Stimulated activated CD8-positive, alpha-beta memory T cell treated with anti-CD3 and anti-CD28 coated beads, Interleukin-15, amount 100 ng/mL, for 4 hours (primary cell): Measurements from ENCODE around the gene FXYD6.
"Not testable (repeated sequence)": the region's sequence is repeated elsewhere in the genome, so short reads cannot be mapped to it uniquely, and the experiment has no call there.

ENCODE experiments used
- DNase-seq, 2 donors: peaks; one replicate each; pipeline ENCODE4 v3.0.0-alpha.2; 2020; ENCODE audit warnings: low read depth in 2 of 2

Gene FXYD6, protein sequence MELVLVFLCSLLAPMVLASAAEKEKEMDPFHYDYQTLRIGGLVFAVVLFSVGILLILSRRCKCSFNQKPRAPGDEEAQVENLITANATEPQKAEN

GRCh38 chr11:117876341-117877119, at the start of gene FXYD6:
TSS of gene FXYD6 (minus strand) at chr11:117876658. CDS start at chr11:117842776, 33,882 bp downstream.
- DNase-seq = no peak

DNA sequence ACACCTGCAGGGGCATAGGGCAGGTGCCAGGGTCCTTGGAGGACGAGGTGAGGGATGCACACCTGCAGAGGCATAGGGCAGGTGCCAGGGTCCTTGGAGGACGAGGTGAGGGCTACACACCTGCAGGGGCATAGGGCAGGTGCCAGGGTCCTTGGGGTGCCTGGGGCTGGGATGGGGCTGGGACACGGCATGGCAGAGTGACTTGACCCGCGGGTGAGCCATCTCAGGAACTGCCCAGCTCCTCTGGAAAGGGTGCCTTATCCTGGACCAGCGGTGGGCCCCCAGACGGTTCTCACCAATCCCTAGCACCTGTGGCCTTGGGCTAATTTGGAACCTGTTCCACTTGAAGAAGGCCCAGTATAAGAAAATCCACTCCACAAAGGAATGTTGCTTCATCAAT, 49.7 kb upstream of the FXYD6 start:
- not testable (repeated sequence) for DNase-seq

DNA sequence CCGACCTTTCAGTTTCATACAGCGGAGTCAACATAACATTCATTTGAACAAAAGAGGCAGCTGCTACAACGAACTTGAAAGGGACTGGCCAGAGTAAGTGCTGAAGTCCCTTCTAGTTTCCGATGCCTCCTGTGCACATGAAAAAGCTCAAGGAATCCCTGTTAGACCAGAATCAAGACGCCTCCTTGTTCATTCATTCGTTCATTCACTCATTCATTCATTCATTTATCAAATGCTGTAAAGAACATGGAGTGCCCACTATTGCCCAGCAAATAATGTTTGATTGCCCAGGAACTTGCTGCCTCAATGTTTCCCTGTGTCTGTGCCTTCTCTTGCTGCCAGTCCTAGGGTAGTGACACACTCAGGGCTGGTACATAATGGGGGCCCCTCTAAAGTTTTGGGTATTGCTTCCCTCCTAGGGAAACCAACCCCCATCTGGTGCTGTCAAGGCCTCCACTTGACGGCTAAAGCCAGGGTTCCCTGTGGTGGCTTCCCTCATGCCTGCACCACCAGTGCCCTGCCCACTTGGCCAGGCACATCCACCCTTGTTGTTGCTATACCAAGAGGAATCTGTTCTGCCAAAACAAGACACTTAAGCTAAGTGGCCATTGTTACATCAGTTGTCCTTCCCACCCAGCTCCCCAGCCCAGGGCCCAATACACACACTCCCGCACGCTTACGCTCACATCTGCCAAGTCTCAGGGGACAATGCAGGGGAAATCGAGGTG, 48.9 kb upstream of the FXYD6 start:
- no peak for DNase-seq

DNA sequence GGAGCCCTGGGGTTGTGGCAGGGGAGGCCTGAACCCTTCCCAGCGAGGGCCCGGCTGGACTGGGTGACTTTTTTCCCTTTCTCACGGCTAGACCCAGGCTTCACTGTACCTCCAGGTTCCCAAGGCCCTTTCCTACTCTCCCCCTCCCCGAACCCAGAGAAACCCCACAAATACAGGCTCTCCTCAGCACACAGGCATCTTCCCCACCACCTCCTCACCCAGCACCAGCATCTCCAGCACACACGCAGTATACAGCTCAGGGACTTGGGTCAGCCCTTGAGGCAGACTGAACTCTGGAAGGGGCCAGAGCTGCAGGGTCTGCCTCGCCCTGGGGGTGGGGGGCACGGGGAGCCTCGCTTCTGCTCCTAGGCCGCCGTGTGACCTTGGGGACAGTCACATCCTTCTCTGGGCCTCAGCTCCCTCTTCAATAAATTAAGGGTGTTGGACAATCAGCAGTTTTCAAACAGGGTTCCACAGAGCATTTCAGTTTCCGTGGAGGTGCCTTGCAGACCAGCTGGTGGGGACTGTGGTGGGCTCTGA, 48.2 kb upstream of the FXYD6 start:
- no peak for DNase-seq

GRCh38 chr11:117923773-117924172, 47.3 kb upstream of the FXYD6 start:
- no peak for DNase-seq

- no peak for DNase-seq
Observed at GRCh38 chr11:117923275-117923674, 46.8 kb upstream of the FXYD6 start.

- no peak for DNase-seq
Observed at GRCh38 chr11:117921893-117922292, 45.4 kb upstream of the FXYD6 start.

- no peak for DNase-seq
Observed at GRCh38 chr11:117921456-117921855, 45.0 kb upstream of the FXYD6 start.

- no peak for DNase-seq
Observed at GRCh38 chr11:117919781-117920221, 43.3 kb upstream of the FXYD6 start.

DNA sequence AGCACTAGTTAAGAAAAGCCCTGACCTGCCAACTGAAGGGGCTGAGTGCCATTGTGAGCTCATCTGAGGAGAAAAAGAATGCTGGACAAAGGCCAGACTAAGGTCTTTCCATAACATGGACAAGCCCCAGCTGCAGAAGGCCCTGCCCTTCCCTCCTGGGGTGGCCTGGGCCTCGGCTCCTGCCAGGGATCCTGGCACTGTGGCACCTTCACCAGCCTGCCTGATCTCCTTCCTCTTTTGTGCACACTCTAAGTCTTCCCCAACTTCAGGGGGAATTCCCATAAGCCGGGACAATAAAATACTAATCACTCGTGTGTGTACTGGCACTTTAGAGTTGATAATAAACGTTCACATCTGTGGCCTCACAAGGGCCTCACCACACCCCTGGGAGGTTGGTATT, 42.9 kb upstream of the FXYD6 start:
- DNase-seq = no peak

GRCh38 chr11:117918366-117919255, 42.2 kb upstream of the FXYD6 start:
- DNase-seq = no peak

DNA sequence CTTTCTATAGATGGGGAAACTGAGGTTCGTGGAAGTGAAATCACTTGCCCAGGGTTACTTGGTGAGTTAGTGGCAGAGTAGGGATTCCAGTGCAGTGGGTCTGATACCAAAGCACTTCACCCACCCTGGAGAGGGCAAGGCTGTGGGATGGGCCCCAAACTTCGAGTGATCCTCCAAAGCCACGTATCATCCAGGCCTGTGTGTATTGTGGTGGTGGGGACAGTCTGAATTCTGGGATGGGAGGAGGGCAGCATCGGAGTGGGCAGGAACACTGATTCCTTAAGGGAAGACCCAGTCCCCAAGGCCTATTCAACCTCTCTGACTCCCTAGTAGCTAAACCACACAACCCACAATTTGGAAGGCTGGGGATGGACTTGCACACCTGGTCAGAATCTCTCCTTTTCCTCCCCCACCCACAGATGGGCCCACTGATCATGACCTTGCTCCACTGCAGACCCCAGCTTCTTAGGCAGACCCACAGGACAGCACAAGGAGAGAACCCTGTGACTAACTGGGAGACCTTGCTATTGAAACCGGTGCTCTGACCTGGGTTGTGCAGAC, 41.2 kb upstream of the FXYD6 start:
- no peak for DNase-seq

GRCh38 chr11:117916956-117917355, 40.5 kb upstream of the FXYD6 start:
- no peak for DNase-seq

- DNase-seq = no peak
Observed at GRCh38 chr11:117915672-117916235, 39.3 kb upstream of the FXYD6 start.

GRCh38 chr11:117914991-117915618, 38.6 kb upstream of the FXYD6 start:
- no peak for DNase-seq

- DNase-seq = no peak
Observed at GRCh38 chr11:117914398-117914761, 37.9 kb upstream of the FXYD6 start.

DNA sequence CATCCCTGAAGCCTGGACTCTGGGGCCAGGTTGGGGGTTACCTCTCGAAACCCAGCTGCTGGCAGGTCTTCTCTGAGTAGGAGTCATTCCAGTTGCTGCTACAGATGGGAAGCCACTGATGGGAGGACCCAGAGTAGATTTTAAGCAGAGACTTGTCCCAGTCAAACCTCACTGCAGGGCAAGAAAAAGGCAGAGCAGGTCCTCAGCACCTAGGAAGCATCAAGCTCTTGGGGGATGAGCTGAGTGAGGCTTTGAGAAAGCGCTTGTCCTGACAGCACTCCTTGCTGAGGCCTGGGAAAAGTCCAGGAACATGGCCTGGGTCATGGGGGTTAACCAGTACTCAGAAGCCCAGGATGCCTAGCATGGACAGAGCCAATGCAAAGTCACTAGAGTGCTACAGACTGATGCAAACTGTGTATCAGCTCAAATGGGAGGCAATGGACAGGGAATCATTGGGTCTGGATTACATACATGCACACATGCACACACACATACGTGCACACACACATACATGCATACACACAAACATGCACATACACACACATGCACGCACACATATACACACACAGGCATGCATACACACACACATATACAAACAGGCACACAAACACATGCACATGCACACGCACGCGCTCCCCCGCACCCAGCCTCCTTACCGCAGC, 37.4 kb upstream of the FXYD6 start:
- no peak for DNase-seq

- DNase-seq = no peak
Observed at GRCh38 chr11:117912497-117912896, 36.0 kb upstream of the FXYD6 start.

DNA sequence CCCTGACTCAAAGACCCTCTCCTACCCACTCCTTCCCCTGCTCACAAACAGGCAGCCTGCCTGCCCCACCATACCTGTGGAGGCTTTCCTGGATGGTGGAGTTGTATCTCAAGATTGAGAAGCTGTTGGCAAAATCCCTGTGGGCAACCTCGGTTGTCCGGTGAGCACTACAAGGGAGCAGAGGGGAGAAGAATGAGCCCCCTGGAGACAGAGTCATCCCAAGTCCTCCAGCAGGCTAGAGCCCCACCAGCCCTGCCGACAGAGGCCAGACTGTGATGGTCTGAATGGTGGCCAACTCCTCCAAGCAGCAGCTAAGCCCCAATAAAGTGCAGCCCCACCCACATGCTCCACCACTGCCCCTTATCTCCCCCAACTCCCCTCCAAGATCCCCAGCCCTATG, 35.2 kb upstream of the FXYD6 start:
- no peak for DNase-seq
